HEK293 (cell line): ENCODE measurements around the gene OGFOD3.

Experiments used
- CTCF ChIA-PET: fragments of 350-600 bp; formaldehyde crosslinking; extraction: SDS; loops from one replicate; lab custom pipeline; 2021; ENCODE audit warnings: antibody characterized with exemption; lab: Yijun Ruan, JAX
- POLR2A ChIA-PET: fragments of 300-600 bp; formaldehyde crosslinking; extraction: SDS; loops from one replicate; lab custom pipeline; 2020; ENCODE audit warnings: antibody characterized with exemption, inconsistent platforms; lab: Yijun Ruan, JAX
- H3K27ac ChIP-seq: fragments of 200-500 bp; sonication (Bioruptor generic); 2 replicates; pipeline ENCODE4 v1.5.1; 2014; ENCODE audit warnings: low read depth, low read length, control low read depth, inconsistent platforms; ENCODE audit errors: extremely low read depth
- H3K36me3 ChIP-seq, 2 experiments: fragments of 200-500 bp in 1 of 2; sonication (Bioruptor generic) in 1 of 2; 1 replicate in 1 of 2; 2 replicates in 1 of 2; pipeline ENCODE4 v1.5.1; 2014 to 2017; ENCODE audit warnings: inconsistent platforms in 2 of 2, low read length in 2 of 2; ENCODE audit not compliant: control insufficient read depth in 2 of 2, insufficient read depth in 1 of 2
- H3K4me1 ChIP-seq: fragments of 200-500 bp; sonication (Bioruptor generic); 2 replicates; pipeline ENCODE4 v1.5.1; 2014; ENCODE audit warnings: mild to moderate bottlenecking, low read length, inconsistent platforms; ENCODE audit not compliant: control insufficient read depth, insufficient read depth
- H3K4me3 ChIP-seq: 2 replicates; pipeline ENCODE4 v1.5.1; 2011; ENCODE audit warnings: low read depth, mild to moderate bottlenecking, control low read depth, low read length, moderate library complexity
- H3K9me3 ChIP-seq: fragments of 200-500 bp; sonication (Bioruptor generic); 2 replicates; pipeline ENCODE4 v1.5.1; 2014; ENCODE audit warnings: low read depth, low read length, inconsistent platforms; ENCODE audit not compliant: control insufficient read depth, insufficient read depth
- BCL11A ChIP-seq: fragments of 450-650 bp; formaldehyde crosslinking; IDR thresholded peaks from 2 replicates; pipeline ENCODE4 v1.5.1; 2016; ENCODE audit warnings: low read depth, missing biosample characterization, missing genetic modification characterization
- HOXA7 ChIP-seq: sonication (generic); formaldehyde crosslinking; IDR thresholded peaks from 2 replicates; pipeline ENCODE4 v1.8.1; 2022; ENCODE audit warnings: missing genetic modification reagents, borderline replicate concordance
- HOXD13 ChIP-seq: sonication (generic); formaldehyde crosslinking; IDR thresholded peaks from 2 replicates; pipeline ENCODE4 v1.8.0; 2022; ENCODE audit warnings: missing genetic modification reagents, borderline replicate concordance
- PATZ1 ChIP-seq: fragments of 450-650 bp; formaldehyde crosslinking; IDR thresholded peaks from 2 replicates; pipeline ENCODE4 v1.5.1; 2016; ENCODE audit warnings: missing biosample characterization, missing genetic modification characterization
- SCRT2 ChIP-seq: fragments of 450-650 bp; formaldehyde crosslinking; IDR thresholded peaks from 2 replicates; pipeline ENCODE4 v1.5.1; 2016; ENCODE audit warnings: missing biosample characterization, missing genetic modification characterization
- SP7 ChIP-seq: fragments of 450-650 bp; formaldehyde crosslinking; IDR thresholded peaks from 2 replicates; pipeline ENCODE4 v1.5.1; 2016; ENCODE audit warnings: missing biosample characterization, missing genetic modification characterization
- ZBTB1 ChIP-seq: fragments of 450-650 bp; formaldehyde crosslinking; IDR thresholded peaks from 2 replicates; pipeline ENCODE4 v1.5.1; 2016; ENCODE audit warnings: missing biosample characterization, missing genetic modification characterization
- ZBTB17 ChIP-seq: fragments of 450-650 bp; formaldehyde crosslinking; IDR thresholded peaks from 2 replicates; pipeline ENCODE4 v1.5.1; 2016; ENCODE audit warnings: missing biosample characterization, missing genetic modification characterization
- ZBTB20 ChIP-seq: fragments of 450-650 bp; formaldehyde crosslinking; IDR thresholded peaks from 2 replicates; pipeline ENCODE4 v1.5.1; 2016; ENCODE audit warnings: missing biosample characterization, missing genetic modification characterization
- ZBTB26 ChIP-seq: fragments of 450-650 bp; formaldehyde crosslinking; optimal IDR thresholded peaks from 2 replicates; pipeline ENCODE3; 2016; ENCODE audit warnings: missing biosample characterization, mild to moderate bottlenecking, missing genetic modification characterization
- ZBTB44 ChIP-seq: fragments of 450-650 bp; IDR thresholded peaks from 2 replicates; pipeline ENCODE4 v1.5.1; 2018; ENCODE audit warnings: missing biosample characterization, mild to moderate bottlenecking, missing genetic modification characterization
- ZBTB7A ChIP-seq: fragments of 450-650 bp; formaldehyde crosslinking; IDR thresholded peaks from 2 replicates; pipeline ENCODE4 v1.5.1; 2016; ENCODE audit warnings: low read depth, missing biosample characterization, missing genetic modification characterization
- ZEB2 ChIP-seq: fragments of 450-650 bp; formaldehyde crosslinking; IDR thresholded peaks from 2 replicates; pipeline ENCODE4 v1.5.1; 2016; ENCODE audit warnings: missing biosample characterization, missing genetic modification characterization
- ZFP37 ChIP-seq: fragments of 450-650 bp; formaldehyde crosslinking; IDR thresholded peaks from 2 replicates; pipeline ENCODE4 v1.5.1; 2016; ENCODE audit warnings: missing biosample characterization, missing genetic modification characterization
- ZNF10 ChIP-seq: fragments of 450-650 bp; formaldehyde crosslinking; IDR thresholded peaks from 2 replicates; pipeline ENCODE4 v1.5.1; 2017; ENCODE audit warnings: missing biosample characterization, missing genetic modification characterization
- ZNF19 ChIP-seq: fragments of 450-650 bp; formaldehyde crosslinking; IDR thresholded peaks from 2 replicates; pipeline ENCODE4; 2016; ENCODE audit warnings: missing biosample characterization, missing genetic modification characterization, low read depth
- ZNF2 ChIP-seq: fragments of 450-650 bp; formaldehyde crosslinking; IDR thresholded peaks from 2 replicates; pipeline ENCODE4 v1.5.1; 2016; ENCODE audit warnings: missing biosample characterization, missing genetic modification characterization
- ZNF221 ChIP-seq: fragments of 450-650 bp; formaldehyde crosslinking; IDR thresholded peaks from 2 replicates; pipeline ENCODE4 v1.5.1; 2017; ENCODE audit warnings: missing biosample characterization, missing genetic modification characterization, borderline replicate concordance
- ZNF274 ChIP-seq, 2 experiments: fragments of 200-500 bp in 1 of 2; fragments of 450-650 bp in 1 of 2; sonication (Bioruptor generic) in 1 of 2; formaldehyde crosslinking in 1 of 2; IDR thresholded peaks; 2 replicates each; pipeline versions ENCODE4 v1.5.1 to v1.6.1; 2014 to 2016; ENCODE audit warnings: borderline replicate concordance in 1 of 2, inconsistent platforms in 1 of 2, low read length in 1 of 2, missing biosample characterization in 1 of 2, missing genetic modification characterization in 1 of 2
- ZNF324 ChIP-seq: fragments of 450-650 bp; formaldehyde crosslinking; IDR thresholded peaks from 2 replicates; pipeline ENCODE4 v1.5.1; 2016; ENCODE audit warnings: missing biosample characterization, missing genetic modification characterization
- ZNF335 ChIP-seq: fragments of 450-650 bp; formaldehyde crosslinking; conservative IDR thresholded peaks from 2 replicates; pipeline ENCODE4 v1.5.1; 2016; ENCODE audit warnings: missing biosample characterization, missing genetic modification characterization
- ZNF341 ChIP-seq: fragments of 450-650 bp; formaldehyde crosslinking; IDR thresholded peaks from 2 replicates; pipeline ENCODE4; 2016; ENCODE audit warnings: low read depth, missing biosample characterization, missing genetic modification characterization
- ZNF394 ChIP-seq: fragments of 450-650 bp; formaldehyde crosslinking; IDR thresholded peaks from 2 replicates; pipeline ENCODE4 v1.5.1; 2016; ENCODE audit warnings: missing biosample characterization, missing genetic modification characterization, mild to moderate bottlenecking, moderate library complexity, borderline replicate concordance
- ZNF433 ChIP-seq: fragments of 450-650 bp; formaldehyde crosslinking; IDR thresholded peaks from 2 replicates; pipeline ENCODE4 v1.5.1; 2016; ENCODE audit warnings: missing biosample characterization, missing genetic modification characterization, low read depth
- ZNF449 ChIP-seq: fragments of 450-650 bp; formaldehyde crosslinking; IDR thresholded peaks from 2 replicates; pipeline ENCODE4 v1.5.1; 2017; ENCODE audit warnings: missing biosample characterization, mild to moderate bottlenecking, missing genetic modification characterization, moderate library complexity
- ZNF561 ChIP-seq: fragments of 450-650 bp; IDR thresholded peaks from 2 replicates; pipeline ENCODE4 v1.5.1; 2018; ENCODE audit warnings: missing biosample characterization, missing genetic modification characterization, borderline replicate concordance
- ZNF600 ChIP-seq: fragments of 450-650 bp; formaldehyde crosslinking; IDR thresholded peaks from 2 replicates; pipeline ENCODE4 v1.5.1; 2016; ENCODE audit warnings: missing biosample characterization, missing genetic modification characterization
- ZNF623 ChIP-seq: fragments of 450-650 bp; formaldehyde crosslinking; IDR thresholded peaks from 2 replicates; pipeline ENCODE4 v1.5.1; 2016; ENCODE audit warnings: missing biosample characterization, missing genetic modification characterization
- ZNF629 ChIP-seq: fragments of 450-650 bp; formaldehyde crosslinking; IDR thresholded peaks from 2 replicates; pipeline ENCODE4 v1.5.1; 2017; ENCODE audit warnings: missing biosample characterization, missing genetic modification characterization
- ZNF785 ChIP-seq: fragments of 450-650 bp; formaldehyde crosslinking; IDR thresholded peaks from 2 replicates; pipeline ENCODE4 v1.5.1; 2016; ENCODE audit warnings: missing biosample characterization, missing genetic modification characterization
- ZNF837 ChIP-seq: fragments of 450-650 bp; formaldehyde crosslinking; IDR thresholded peaks from 2 replicates; pipeline ENCODE4 v1.5.1; 2016; ENCODE audit warnings: missing biosample characterization, missing genetic modification characterization

The OGFOD3 gene

GRCh38 chr17:82415336-82415735 lies 3.0 kb downstream of the OGFOD3 start (continued):
- TF ChIP-seq ZNF274 (IDR thresholded peaks at IDR 0.05; ENCODE audit: low read length) (no peak), ZNF274 (tag by site-specific recombination; IDR thresholded peaks at IDR 0.05; ENCODE audit: borderline replicate concordance) (no peak), ZBTB7A (tag by site-specific recombination) (no peak), ZBTB1 (tag by site-specific recombination) (no peak), ZEB2 (tag by site-specific recombination) (no peak), ZNF10 (tag by site-specific recombination) (no peak), ZBTB20 (tag by site-specific recombination) (no peak), ZNF19 (no peak), ZNF837 (no peak), ZNF433 (tag by site-specific recombination) (no peak), SCRT2 (tag by site-specific recombination) (no peak), HOXA7 (no peak)
- TF ChIP-seq, all 188 proteins: peak for 0

GRCh38 chr17:82414548-82415281 lies 3.7 kb downstream of the OGFOD3 start:
- ChIA-PET CTCF (interaction anchor here (0.5 to 1.1 kb wide), 7 partner anchors 8 to 485 kb away, joined by 3 to 11 read pairs (median 3); no protein-coding TSS in a partner anchor), POLR2A (no interaction called here)
- Histone ChIP-seq H3K4me1 (peaks cover 12% of the 10 kb centered on the region), H3K9me3 (no peaks in the 10 kb centered on the region), H3K27ac (no peak overlapping the region), H3K4me3 (no peak overlapping the region), H3K36me3 (peaks cover 8 to 11% of the 10 kb centered on the region in 2 experiments; a peak in 2 of 3 replicates)
- TF ChIP-seq HOXD13 (CRISPR knock-in tag) (peak; percentile 44; the same call in 1 of the 2 replicates), ZBTB17 (tag by site-specific recombination) (peak; percentile 76), ZNF785 (tag by site-specific recombination) (no peak), ZEB2 (tag by site-specific recombination) (peak; percentile 69), ZNF341 (tag by site-specific recombination) (0 out of 2 replicates have a peak, but pooled peaks have one; percentile 29), ZNF394 (tag by site-specific recombination) (peak; percentile 40; the same call in 1 of the 2 replicates), ZBTB44 (tag by site-specific recombination) (peak; percentile 24; the same call in 1 of the 2 replicates), ZFP37 (tag by site-specific recombination) (peak; percentile 65), ZNF449 (tag by site-specific recombination) (peak; percentile 84; the same call in 1 of the 2 replicates), ZNF629 (peak; percentile 69), ZNF600 (peak; percentile 70; the same call in 1 of the 2 replicates), BCL11A (peak; percentile 62; the same call in 1 of the 2 replicates), ZNF561 (tag by site-specific recombination) (peak; percentile 81), ZBTB26 (tag by site-specific recombination) (peak; percentile 36), ZNF623 (tag by site-specific recombination) (no peak), ZNF221 (tag by site-specific recombination) (no peak), PATZ1 (peak; percentile 27; the same call in 1 of the 2 replicates), ZNF2 (tag by site-specific recombination) (peak; percentile 93), ZNF324 (tag by site-specific recombination) (0 out of 2 replicates have a peak, but pooled peaks have one; percentile 61), SP7 (tag by site-specific recombination) (peak; percentile 71), ZNF335 (tag by site-specific recombination) (peak; percentile 33; the same call in 1 of the 2 replicates)
